Measurements from ENCODE around the gene ARHGEF19. TPM values are rescaled to one million over a fixed set of nuclear protein-coding genes. Genes with fewer than 3 reads are reported as not detected.

Gene ARHGEF19
- total and polyA plus RNA-seq, 2 of the 13 experiments (the other 11 are each of a cell fraction or from before 2014, with no cell fraction given), result 1.7 to 1.8 TPM

GRCh38 chr1:16236511-16237342 lies 24.3 kb upstream of the ARHGEF19 start, which contains the start of gene CPLANE2 (continued):
- TF ChIP-seq, protein P1, sequence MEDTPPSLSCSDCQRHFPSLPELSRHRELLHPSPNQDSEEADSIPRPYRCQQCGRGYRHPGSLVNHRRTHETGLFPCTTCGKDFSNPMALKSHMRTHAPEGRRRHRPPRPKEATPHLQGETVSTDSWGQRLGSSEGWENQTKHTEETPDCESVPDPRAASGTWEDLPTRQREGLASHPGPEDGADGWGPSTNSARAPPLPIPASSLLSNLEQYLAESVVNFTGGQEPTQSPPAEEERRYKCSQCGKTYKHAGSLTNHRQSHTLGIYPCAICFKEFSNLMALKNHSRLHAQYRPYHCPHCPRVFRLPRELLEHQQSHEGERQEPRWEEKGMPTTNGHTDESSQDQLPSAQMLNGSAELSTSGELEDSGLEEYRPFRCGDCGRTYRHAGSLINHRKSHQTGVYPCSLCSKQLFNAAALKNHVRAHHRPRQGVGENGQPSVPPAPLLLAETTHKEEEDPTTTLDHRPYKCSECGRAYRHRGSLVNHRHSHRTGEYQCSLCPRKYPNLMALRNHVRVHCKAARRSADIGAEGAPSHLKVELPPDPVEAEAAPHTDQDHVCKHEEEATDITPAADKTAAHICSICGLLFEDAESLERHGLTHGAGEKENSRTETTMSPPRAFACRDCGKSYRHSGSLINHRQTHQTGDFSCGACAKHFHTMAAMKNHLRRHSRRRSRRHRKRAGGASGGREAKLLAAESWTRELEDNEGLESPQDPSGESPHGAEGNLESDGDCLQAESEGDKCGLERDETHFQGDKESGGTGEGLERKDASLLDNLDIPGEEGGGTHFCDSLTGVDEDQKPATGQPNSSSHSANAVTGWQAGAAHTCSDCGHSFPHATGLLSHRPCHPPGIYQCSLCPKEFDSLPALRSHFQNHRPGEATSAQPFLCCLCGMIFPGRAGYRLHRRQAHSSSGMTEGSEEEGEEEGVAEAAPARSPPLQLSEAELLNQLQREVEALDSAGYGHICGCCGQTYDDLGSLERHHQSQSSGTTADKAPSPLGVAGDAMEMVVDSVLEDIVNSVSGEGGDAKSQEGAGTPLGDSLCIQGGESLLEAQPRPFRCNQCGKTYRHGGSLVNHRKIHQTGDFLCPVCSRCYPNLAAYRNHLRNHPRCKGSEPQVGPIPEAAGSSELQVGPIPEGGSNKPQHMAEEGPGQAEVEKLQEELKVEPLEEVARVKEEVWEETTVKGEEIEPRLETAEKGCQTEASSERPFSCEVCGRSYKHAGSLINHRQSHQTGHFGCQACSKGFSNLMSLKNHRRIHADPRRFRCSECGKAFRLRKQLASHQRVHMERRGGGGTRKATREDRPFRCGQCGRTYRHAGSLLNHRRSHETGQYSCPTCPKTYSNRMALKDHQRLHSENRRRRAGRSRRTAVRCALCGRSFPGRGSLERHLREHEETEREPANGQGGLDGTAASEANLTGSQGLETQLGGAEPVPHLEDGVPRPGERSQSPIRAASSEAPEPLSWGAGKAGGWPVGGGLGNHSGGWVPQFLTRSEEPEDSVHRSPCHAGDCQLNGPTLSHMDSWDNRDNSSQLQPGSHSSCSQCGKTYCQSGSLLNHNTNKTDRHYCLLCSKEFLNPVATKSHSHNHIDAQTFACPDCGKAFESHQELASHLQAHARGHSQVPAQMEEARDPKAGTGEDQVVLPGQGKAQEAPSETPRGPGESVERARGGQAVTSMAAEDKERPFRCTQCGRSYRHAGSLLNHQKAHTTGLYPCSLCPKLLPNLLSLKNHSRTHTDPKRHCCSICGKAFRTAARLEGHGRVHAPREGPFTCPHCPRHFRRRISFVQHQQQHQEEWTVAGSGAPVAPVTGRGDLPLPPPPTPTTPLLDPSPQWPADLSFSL (CRISPR knock-in tag; IDR thresholded peaks at IDR 0.05), result no peak
- TF ChIP-seq ZNF225 (CRISPR knock-in tag; IDR thresholded peaks at IDR 0.05), result no peak
- TF ChIP-seq SNAPC2 (CRISPR knock-in tag; IDR thresholded peaks at IDR 0.05), result 0 out of 2 replicates have a peak, but pooled peaks have one; percentile 28
- TF ChIP-seq NFKBIZ (CRISPR knock-in tag; IDR thresholded peaks at IDR 0.05), result no peak
- TF ChIP-seq YY1 (IDR thresholded peaks at IDR 0.05; ENCODE audit: insufficient read depth, insufficient replicate concordance, low read depth, low read length), result peak; percentile 28
- no peak for TF ChIP-seq SRF (IDR thresholded peaks at IDR 0.05; ENCODE audit: low read depth, low read length)
- TF ChIP-seq ZNF816 (CRISPR knock-in tag; IDR thresholded peaks at IDR 0.05; ENCODE audit: borderline replicate concordance), result no peak
- TF ChIP-seq ZNF614 (CRISPR knock-in tag; IDR thresholded peaks at IDR 0.05; ENCODE audit: borderline replicate concordance), result 0 out of 2 replicates have a peak, but pooled peaks have one; percentile 44
- TF ChIP-seq FOXC1 (CRISPR knock-in tag; IDR thresholded peaks at IDR 0.05; ENCODE audit: borderline replicate concordance), result no peak
- TF ChIP-seq XBP1 (CRISPR knock-in tag; IDR thresholded peaks at IDR 0.05), result no peak
- TF ChIP-seq POLR2A (IDR thresholded peaks at IDR 0.05; ENCODE audit: insufficient read depth in 1 of 2, low read depth in 2 of 2, low read length in 2 of 2), result peak; percentile 48 to 63; a peak in 3 of 4 replicates
- TF ChIP-seq ZBTB49 (CRISPR knock-in tag; IDR thresholded peaks at IDR 0.05; ENCODE audit: borderline replicate concordance), result no peak
- TF ChIP-seq, protein P2, sequence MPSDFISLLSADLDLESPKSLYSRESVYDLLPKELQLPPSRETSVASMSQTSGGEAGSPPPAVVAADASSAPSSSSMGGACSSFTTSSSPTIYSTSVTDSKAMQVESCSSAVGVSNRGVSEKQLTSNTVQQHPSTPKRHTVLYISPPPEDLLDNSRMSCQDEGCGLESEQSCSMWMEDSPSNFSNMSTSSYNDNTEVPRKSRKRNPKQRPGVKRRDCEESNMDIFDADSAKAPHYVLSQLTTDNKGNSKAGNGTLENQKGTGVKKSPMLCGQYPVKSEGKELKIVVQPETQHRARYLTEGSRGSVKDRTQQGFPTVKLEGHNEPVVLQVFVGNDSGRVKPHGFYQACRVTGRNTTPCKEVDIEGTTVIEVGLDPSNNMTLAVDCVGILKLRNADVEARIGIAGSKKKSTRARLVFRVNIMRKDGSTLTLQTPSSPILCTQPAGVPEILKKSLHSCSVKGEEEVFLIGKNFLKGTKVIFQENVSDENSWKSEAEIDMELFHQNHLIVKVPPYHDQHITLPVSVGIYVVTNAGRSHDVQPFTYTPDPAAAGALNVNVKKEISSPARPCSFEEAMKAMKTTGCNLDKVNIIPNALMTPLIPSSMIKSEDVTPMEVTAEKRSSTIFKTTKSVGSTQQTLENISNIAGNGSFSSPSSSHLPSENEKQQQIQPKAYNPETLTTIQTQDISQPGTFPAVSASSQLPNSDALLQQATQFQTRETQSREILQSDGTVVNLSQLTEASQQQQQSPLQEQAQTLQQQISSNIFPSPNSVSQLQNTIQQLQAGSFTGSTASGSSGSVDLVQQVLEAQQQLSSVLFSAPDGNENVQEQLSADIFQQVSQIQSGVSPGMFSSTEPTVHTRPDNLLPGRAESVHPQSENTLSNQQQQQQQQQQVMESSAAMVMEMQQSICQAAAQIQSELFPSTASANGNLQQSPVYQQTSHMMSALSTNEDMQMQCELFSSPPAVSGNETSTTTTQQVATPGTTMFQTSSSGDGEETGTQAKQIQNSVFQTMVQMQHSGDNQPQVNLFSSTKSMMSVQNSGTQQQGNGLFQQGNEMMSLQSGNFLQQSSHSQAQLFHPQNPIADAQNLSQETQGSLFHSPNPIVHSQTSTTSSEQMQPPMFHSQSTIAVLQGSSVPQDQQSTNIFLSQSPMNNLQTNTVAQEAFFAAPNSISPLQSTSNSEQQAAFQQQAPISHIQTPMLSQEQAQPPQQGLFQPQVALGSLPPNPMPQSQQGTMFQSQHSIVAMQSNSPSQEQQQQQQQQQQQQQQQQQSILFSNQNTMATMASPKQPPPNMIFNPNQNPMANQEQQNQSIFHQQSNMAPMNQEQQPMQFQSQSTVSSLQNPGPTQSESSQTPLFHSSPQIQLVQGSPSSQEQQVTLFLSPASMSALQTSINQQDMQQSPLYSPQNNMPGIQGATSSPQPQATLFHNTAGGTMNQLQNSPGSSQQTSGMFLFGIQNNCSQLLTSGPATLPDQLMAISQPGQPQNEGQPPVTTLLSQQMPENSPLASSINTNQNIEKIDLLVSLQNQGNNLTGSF (CRISPR knock-in tag; IDR thresholded peaks at IDR 0.05), result 0 out of 2 replicates have a peak, but pooled peaks have one; percentile 49
- TF ChIP-seq ZSCAN20 (CRISPR knock-in tag; IDR thresholded peaks at IDR 0.05; ENCODE audit: borderline replicate concordance), result peak; percentile 59; the same call in 1 of the 2 replicates
- TF ChIP-seq RFX3 (CRISPR knock-in tag; IDR thresholded peaks at IDR 0.05), result peak; percentile 89

All from HepG2 (cell line).